ENCODE results near the gene CDC34.

Gene CDC34

GRCh38 chr19:491146-491741 lies 40.3 kb upstream of the CDC34 start:
- Histone ChIP-seq H3K27me3 (ENCODE audit: insufficient read depth, low read length) (peaks cover 4% of the 10 kb centered on the region; the same call in 1 of the 2 replicates), H3K4me1 (ENCODE audit: control insufficient read depth, insufficient read depth, low read length, unreplicated experiment) (peaks cover 3% of the 10 kb centered on the region), H2AFZ (ENCODE audit: low read length, unreplicated experiment) (no peak overlapping the region), H3K4me3 (ENCODE audit: low read depth, low read length) (no peak overlapping the region), H3K36me3 (ENCODE audit: insufficient read depth, low read length) (no peaks in the 10 kb centered on the region), H3K27ac (ENCODE audit: low read depth, low read length) (no peak overlapping the region), H3K79me2 (ENCODE audit: control insufficient read depth, insufficient read depth, low read length, unreplicated experiment) (no peaks in the 10 kb centered on the region)

GRCh38 chr19:492091-492531 lies 39.4 kb upstream of the CDC34 start:
- Histone ChIP-seq H3K27ac (ENCODE audit: low read depth, low read length) (no peak overlapping the region), H2AFZ (ENCODE audit: low read length, unreplicated experiment) (no peak overlapping the region)

GRCh38 chr19:493391-494170 lies 38.0 kb upstream of the CDC34 start:
- no peak overlapping the region for H2AFZ ChIP-seq (ENCODE audit: low read length, unreplicated experiment)
- H3K4me1 ChIP-seq (ENCODE audit: control insufficient read depth, insufficient read depth, low read length, unreplicated experiment), result peaks cover 2% of the 10 kb centered on the region
- no peaks in the 10 kb centered on the region for H3K36me3 ChIP-seq (ENCODE audit: insufficient read depth, low read length)
- peaks cover 13% of the 10 kb centered on the region; the same call in 1 of the 2 replicates for H3K27me3 ChIP-seq (ENCODE audit: insufficient read depth, low read length)
- no peak overlapping the region for H3K27ac ChIP-seq (ENCODE audit: low read depth, low read length)
- H3K4me3 ChIP-seq (ENCODE audit: low read depth, low read length), result no peak overlapping the region
- no peaks in the 10 kb centered on the region for H3K79me2 ChIP-seq (ENCODE audit: control insufficient read depth, insufficient read depth, low read length, unreplicated experiment)

More at GRCh38 chr19:492091-492531, 39.4 kb upstream of the CDC34 start:
- H3K4me3 ChIP-seq (ENCODE audit: low read depth, low read length), result no peak overlapping the region
- H3K27me3 ChIP-seq (ENCODE audit: insufficient read depth, low read length), result peaks cover 5% of the 10 kb centered on the region; the same call in 1 of the 2 replicates
- peaks cover 2% of the 10 kb centered on the region for H3K4me1 ChIP-seq (ENCODE audit: control insufficient read depth, insufficient read depth, low read length, unreplicated experiment)
- no peaks in the 10 kb centered on the region for H3K79me2 ChIP-seq (ENCODE audit: control insufficient read depth, insufficient read depth, low read length, unreplicated experiment)
- no peaks in the 10 kb centered on the region for H3K36me3 ChIP-seq (ENCODE audit: insufficient read depth, low read length)

- H3K4me1 ChIP-seq (ENCODE audit: control insufficient read depth, insufficient read depth, low read length, unreplicated experiment), result peaks cover 2% of the 10 kb centered on the region
- H3K79me2 ChIP-seq (ENCODE audit: control insufficient read depth, insufficient read depth, low read length, unreplicated experiment), result no peaks in the 10 kb centered on the region
- H2AFZ ChIP-seq (ENCODE audit: low read length, unreplicated experiment), result no peak overlapping the region
- no peaks in the 10 kb centered on the region for H3K36me3 ChIP-seq (ENCODE audit: insufficient read depth, low read length)
- no peak overlapping the region for H3K4me3 ChIP-seq (ENCODE audit: low read depth, low read length)
- no peak overlapping the region for H3K27ac ChIP-seq (ENCODE audit: low read depth, low read length)
- H3K27me3 ChIP-seq (ENCODE audit: insufficient read depth, low read length), result peaks cover 13% of the 10 kb centered on the region; the same call in 1 of the 2 replicates
These were observed 37.1 kb upstream of the CDC34 start for GRCh38 chr19:494171-495080.

- H3K27me3 ChIP-seq (ENCODE audit: insufficient read depth, low read length), result peaks cover 13% of the 10 kb centered on the region; the same call in 1 of the 2 replicates
These were observed 36.5 kb upstream of the CDC34 start for GRCh38 chr19:495081-495401.

GRCh38 chr19:495402-496111 lies 36.0 kb upstream of the CDC34 start:
- Histone ChIP-seq H3K36me3 (ENCODE audit: insufficient read depth, low read length) (no peaks in the 10 kb centered on the region), H2AFZ (ENCODE audit: low read length, unreplicated experiment) (no peak overlapping the region), H3K4me3 (ENCODE audit: low read depth, low read length) (no peak overlapping the region), H3K79me2 (ENCODE audit: control insufficient read depth, insufficient read depth, low read length, unreplicated experiment) (no peaks in the 10 kb centered on the region), H3K27me3 (ENCODE audit: insufficient read depth, low read length) (peaks cover 13% of the 10 kb centered on the region; the same call in 1 of the 2 replicates), H3K4me1 (ENCODE audit: control insufficient read depth, insufficient read depth, low read length, unreplicated experiment) (no peaks in the 10 kb centered on the region), H3K27ac (ENCODE audit: low read depth, low read length) (no peak overlapping the region)

More at GRCh38 chr19:495081-495401, 36.5 kb upstream of the CDC34 start:
- Histone ChIP-seq H3K4me3 (ENCODE audit: low read depth, low read length) (no peak overlapping the region), H3K36me3 (ENCODE audit: insufficient read depth, low read length) (no peaks in the 10 kb centered on the region), H2AFZ (ENCODE audit: low read length, unreplicated experiment) (no peak overlapping the region), H3K79me2 (ENCODE audit: control insufficient read depth, insufficient read depth, low read length, unreplicated experiment) (no peaks in the 10 kb centered on the region), H3K4me1 (ENCODE audit: control insufficient read depth, insufficient read depth, low read length, unreplicated experiment) (peaks cover 2% of the 10 kb centered on the region), H3K27ac (ENCODE audit: low read depth, low read length) (no peak overlapping the region)

- H3K27ac ChIP-seq (ENCODE audit: low read depth, low read length), result no peak within 1 kb of the TSS
- no peak within 1 kb of the TSS for H3K4me3 ChIP-seq (ENCODE audit: low read depth, low read length)
- no peaks in the 10 kb centered on the region for H3K79me2 ChIP-seq (ENCODE audit: control insufficient read depth, insufficient read depth, low read length, unreplicated experiment)
- no peaks in the 10 kb centered on the region for H3K4me1 ChIP-seq (ENCODE audit: control insufficient read depth, insufficient read depth, low read length, unreplicated experiment)
- no peak within 1 kb of the TSS for H2AFZ ChIP-seq (ENCODE audit: low read length, unreplicated experiment)
- no peaks in the 10 kb centered on the region for H3K36me3 ChIP-seq (ENCODE audit: insufficient read depth, low read length)
- peaks cover 13% of the 10 kb centered on the region; the same call in 1 of the 2 replicates for H3K27me3 ChIP-seq (ENCODE audit: insufficient read depth, low read length)
These were observed 35.4 kb upstream of the CDC34 start, which contains the start of gene MADCAM1 for GRCh38 chr19:496112-496665. Gene MADCAM1 (plus strand): TSS chr19:496486. CDS start chr19:496500, 14 bp downstream.

GRCh38 chr19:496986-497385 lies 34.6 kb upstream of the CDC34 start:
- no peak overlapping the region for H3K4me3 ChIP-seq (ENCODE audit: low read depth, low read length)
- peaks cover 13% of the 10 kb centered on the region; the same call in 1 of the 2 replicates for H3K27me3 ChIP-seq (ENCODE audit: insufficient read depth, low read length)
- no peak overlapping the region for H2AFZ ChIP-seq (ENCODE audit: low read length, unreplicated experiment)
- no peaks in the 10 kb centered on the region for H3K36me3 ChIP-seq (ENCODE audit: insufficient read depth, low read length)
- no peaks in the 10 kb centered on the region for H3K79me2 ChIP-seq (ENCODE audit: control insufficient read depth, insufficient read depth, low read length, unreplicated experiment)
- no peak overlapping the region for H3K27ac ChIP-seq (ENCODE audit: low read depth, low read length)
- no peaks in the 10 kb centered on the region for H3K4me1 ChIP-seq (ENCODE audit: control insufficient read depth, insufficient read depth, low read length, unreplicated experiment)

GRCh38 chr19:497491-497868 lies 34.1 kb upstream of the CDC34 start:
- H3K79me2 ChIP-seq (ENCODE audit: control insufficient read depth, insufficient read depth, low read length, unreplicated experiment), result no peaks in the 10 kb centered on the region
- no peak overlapping the region for H2AFZ ChIP-seq (ENCODE audit: low read length, unreplicated experiment)
- peaks cover 13% of the 10 kb centered on the region; the same call in 1 of the 2 replicates for H3K27me3 ChIP-seq (ENCODE audit: insufficient read depth, low read length)
- no peaks in the 10 kb centered on the region for H3K36me3 ChIP-seq (ENCODE audit: insufficient read depth, low read length)
- H3K4me3 ChIP-seq (ENCODE audit: low read depth, low read length), result no peak overlapping the region
- no peaks in the 10 kb centered on the region for H3K4me1 ChIP-seq (ENCODE audit: control insufficient read depth, insufficient read depth, low read length, unreplicated experiment)
- H3K27ac ChIP-seq (ENCODE audit: low read depth, low read length), result no peak overlapping the region

Measured in ACC112 (cell line).